Panc1 (cell line): ENCODE results near the gene GTSF1L. TPM values are rescaled to one million over a fixed set of nuclear protein-coding genes. Genes with fewer than 3 reads are reported as not detected.

ENCODE experiments used
- ATAC-seq: fragments of 200-7000 bp; cut with Tn5 transposase; 2 replicates; pipeline ENCODE4 v1.9.1; 2020; ENCODE audit warnings: mild to moderate bottlenecking, moderate library complexity
- BruUV-seq: library from RNA; stranded (reverse); fragments of 400-500 nt; replicated peaks from 2 replicates; lab custom pipeline; 2021; lab: Mats Ljungman, UMichigan
- CTCF ChIA-PET: fragments of 300-600 bp; sonication (Branson Sonifier 250); formaldehyde crosslinking; loops from one replicate; lab custom pipeline; 2022; ENCODE audit warnings: antibody characterized with exemption; lab: Charles Lee
- POLR2A ChIA-PET: fragments of 300-600 bp; sonication (Branson Sonifier 250); formaldehyde crosslinking; loops from one replicate; lab custom pipeline; 2022; ENCODE audit warnings: antibody characterized with exemption; lab: Charles Lee
- DNase-seq: peaks from one replicate; pipeline ENCODE4 v3.0.0-alpha.2; 2010; ENCODE audit warnings: low read depth, low spot score
- H3K27ac ChIP-seq: 2 replicates; pipeline ENCODE4 v1.5.1; 2011; ENCODE audit warnings: mild to moderate bottlenecking, low read length, inconsistent platforms
- H3K27me3 ChIP-seq: fragments of 200-500 bp; sonication (Bioruptor generic); 2 replicates; pipeline ENCODE4 v1.6.0; 2014; ENCODE audit warnings: low read length, inconsistent platforms; ENCODE audit not compliant: control insufficient read depth, insufficient read depth
- H3K36me3 ChIP-seq: fragments of 200-500 bp; sonication (Bioruptor generic); 2 replicates; pipeline ENCODE4 v1.5.1; 2014; ENCODE audit warnings: inconsistent platforms, mild to moderate bottlenecking, low read length, moderate library complexity; ENCODE audit not compliant: control insufficient read depth, insufficient read depth
- H3K4me1 ChIP-seq: 2 replicates; pipeline ENCODE4 v1.5.1; 2011; ENCODE audit warnings: inconsistent platforms, mild to moderate bottlenecking, low read length, moderate library complexity; ENCODE audit not compliant: control insufficient read depth, insufficient read depth
- H3K4me3 ChIP-seq, 2 experiments: 2 replicates each; pipeline ENCODE4 v1.5.1; 2011 to 2012; ENCODE audit warnings: low read depth in 2 of 2, low read length in 2 of 2, mild to moderate bottlenecking in 2 of 2, inconsistent platforms in 1 of 2, moderate library complexity in 1 of 2
- H3K9me3 ChIP-seq: fragments of 200-500 bp; sonication (Bioruptor generic); 2 replicates; pipeline ENCODE4 v1.5.1; 2014; ENCODE audit warnings: low read depth, mild to moderate bottlenecking, inconsistent platforms, low read length, moderate library complexity; ENCODE audit not compliant: control insufficient read depth, insufficient read depth
- CTCF ChIP-seq: fragments of 450-650 bp; IDR thresholded peaks from 2 replicates; pipeline ENCODE4 v1.5.1; 2017; ENCODE audit warnings: mild to moderate bottlenecking
- POLR2AphosphoS5 ChIP-seq: IDR thresholded peaks from 2 replicates; pipeline ENCODE4 v1.6.1; 2012; ENCODE audit warnings: mild to moderate bottlenecking, low read depth, low read length, moderate library complexity
- REST ChIP-seq, 2 experiments: IDR thresholded peaks; 2 replicates each; pipeline ENCODE4 v1.6.1; 2011 to 2012; ENCODE audit warnings: low read depth in 2 of 2, control low read depth in 1 of 2, low read length in 1 of 2, mild to moderate bottlenecking in 1 of 2, moderate library complexity in 1 of 2; ENCODE audit not compliant: insufficient read depth in 1 of 2
- SIN3A ChIP-seq: IDR thresholded peaks from 2 replicates; pipeline ENCODE4 v1.6.1; 2012; ENCODE audit warnings: low read depth, mild to moderate bottlenecking, low read length, moderate library complexity, borderline replicate concordance; ENCODE audit not compliant: insufficient read depth
- TCF7L2 ChIP-seq: IDR thresholded peaks from 2 replicates; pipeline ENCODE4 v1.6.1; 2011; ENCODE audit warnings: mild to moderate bottlenecking, low read depth, low read length, inconsistent platforms
- in situ Hi-C: cut with HindIII; loops from 2 replicates; pipeline ENCODE4 v1.10.0; 2016; ENCODE audit warnings: low sequenced_read_pairs, low pct_unique_long_range_greater_than_20kb
- intact Hi-C: fragments of 100-400 bp; cut with micrococcal nuclease; formaldehyde crosslinking; loops from one replicate; pipeline ENCODE4 v1.10.0; 2022; ENCODE audit not compliant: unreplicated experiment
- total RNA-seq: library from RNA; stranded (reverse); gene quantifications from one replicate; pipeline ENCODE4 v1.2.1, GENCODE V29; 2021; ENCODE audit not compliant: unreplicated experiment

GTSF1L gene
- total RNA-seq, 1 experiment from 2014 or later: not detected

- Histone ChIP-seq H3K4me1 (no peaks in the 10 kb centered on the region), H3K4me3 (no peak overlapping the region), H3K27me3 (no peaks in the 10 kb centered on the region), H3K36me3 (no peaks in the 10 kb centered on the region; the same call in 1 of the 2 replicates), H3K9me3 (no peaks in the 10 kb centered on the region), H3K27ac (no peak overlapping the region)
- in situ Hi-C loops (no loop called here), intact Hi-C loops (loop anchor here (10.0 kb wide), 1 partner anchor 146 kb away; no protein-coding TSS in a partner anchor)
- ATAC-seq (no peak), DNase-seq (no peak)
- ChIA-PET CTCF (interaction anchor here (0.7 kb wide), 1 partner anchor 41 kb away, joined by 4 read pairs; no protein-coding TSS in a partner anchor), POLR2A (no interaction called here)
- no TSS peak for BruUV-seq
- no peak for TF ChIP-seq TCF7L2
- no peak for TF ChIP-seq SIN3A
- TF ChIP-seq POLR2AphosphoS5: no peak
- no peak for TF ChIP-seq REST (IDR thresholded peaks at IDR 0.05; ENCODE audit: insufficient read depth in 1 of 2, low read depth in 2 of 2, low read length in 1 of 2)
- no peak for TF ChIP-seq CTCF
Observed at GRCh38 chr20:43690943-43691598, 35.7 kb downstream of the GTSF1L start.

- Histone ChIP-seq H3K27ac (no peak overlapping the region), H3K4me3 (no peak overlapping the region), H3K27me3 (no peaks in the 10 kb centered on the region), H3K4me1 (no peaks in the 10 kb centered on the region), H3K9me3 (no peaks in the 10 kb centered on the region), H3K36me3 (no peaks in the 10 kb centered on the region)
- ChIA-PET CTCF (no interaction called here), POLR2A (no interaction called here)
- ATAC-seq: no peak
- TF ChIP-seq REST (IDR thresholded peaks at IDR 0.05; ENCODE audit: insufficient read depth in 1 of 2, low read depth in 2 of 2, low read length in 1 of 2): no peak
- no peak for TF ChIP-seq SIN3A
- in situ Hi-C loops: no loop called here
- DNase-seq: no peak
- intact Hi-C loops: no loop called here
- no TSS peak for BruUV-seq
Observed at GRCh38 chr20:43689165-43689564, 37.6 kb downstream of the GTSF1L start.
